Loucy (cell line): ENCODE data around the gene DHRS2.
"Not testable (repeated sequence)": the region's sequence is repeated elsewhere in the genome, so short reads cannot be mapped to it uniquely, and the experiment has no call there.

Experiments
- H2AFZ ChIP-seq: fragments of 200-600 bp; sonication (generic); 2 replicates; pipeline ENCODE4 v1.6.0; 2016; ENCODE audit warnings: antibody characterized with exemption, mild to moderate bottlenecking, low read length, moderate library complexity
- H3F3A ChIP-seq: fragments of 200-600 bp; 2 replicates; pipeline ENCODE4 v1.6.0; 2016; ENCODE audit warnings: antibody characterized with exemption, low read depth, mild to moderate bottlenecking
- H3K27me3 ChIP-seq: fragments of 200-600 bp; sonication (generic); 2 replicates; pipeline ENCODE4 v1.6.1; 2014; ENCODE audit warnings: low read length, mild to moderate bottlenecking; ENCODE audit not compliant: insufficient read depth, poor library complexity, severe bottlenecking
- H3K36me3 ChIP-seq: fragments of 200-600 bp; sonication (generic); 2 replicates; pipeline ENCODE4 v1.6.1; 2016; ENCODE audit warnings: low read length; ENCODE audit not compliant: insufficient read depth
- H3K4me1 ChIP-seq: fragments of 200-600 bp; sonication (generic); 2 replicates; pipeline ENCODE4 v1.5.1; 2014; ENCODE audit warnings: low read length, mild to moderate bottlenecking; ENCODE audit not compliant: insufficient read depth, poor library complexity, severe bottlenecking
- H3K4me2 ChIP-seq: fragments of 200-600 bp; sonication (generic); 2 replicates; pipeline ENCODE4 v1.6.0; 2014; ENCODE audit warnings: antibody characterized with exemption, low read length, low read depth, mild to moderate bottlenecking; ENCODE audit not compliant: poor library complexity, severe bottlenecking
- H3K4me3 ChIP-seq: fragments of 200-600 bp; sonication (generic); 2 replicates; pipeline ENCODE4 v1.5.1; 2014; ENCODE audit warnings: low read length, mild to moderate bottlenecking, mixed read lengths; ENCODE audit not compliant: poor library complexity, severe bottlenecking
- H3K79me2 ChIP-seq: fragments of 200-600 bp; sonication (generic); 2 replicates; pipeline ENCODE4 v1.6.1; 2014; ENCODE audit warnings: low read length; ENCODE audit not compliant: insufficient read depth
- H3K9ac ChIP-seq: fragments of 200-600 bp; sonication (generic); 2 replicates; pipeline ENCODE4 v1.6.0; 2014; ENCODE audit warnings: mild to moderate bottlenecking, low read depth, low read length, moderate library complexity; ENCODE audit not compliant: poor library complexity, severe bottlenecking
- H3K9me2 ChIP-seq: fragments of 200-600 bp; sonication (generic); replicated peaks from 2 replicates; pipeline ENCODE4 v1.6.1; 2016; ENCODE audit warnings: low read depth, low read length, mixed read lengths
- H3K9me3 ChIP-seq: fragments of 200-600 bp; sonication (generic); 2 replicates; pipeline ENCODE4 v1.6.1; 2014; ENCODE audit warnings: mild to moderate bottlenecking, antibody characterized with exemption, low read length, low read depth; ENCODE audit not compliant: insufficient read depth
- H4K20me1 ChIP-seq: fragments of 200-600 bp; sonication (generic); 2 replicates; pipeline ENCODE4 v1.6.0; 2014; ENCODE audit warnings: antibody characterized with exemption, low read length, mild to moderate bottlenecking; ENCODE audit not compliant: insufficient read depth, poor library complexity, severe bottlenecking
- EZH2phosphoT487 ChIP-seq: fragments of 200-600 bp; IDR thresholded peaks from 2 replicates; pipeline ENCODE4 v1.6.1; 2018; ENCODE audit warnings: antibody characterized with exemption, mild to moderate bottlenecking, moderate library complexity, borderline replicate concordance
- TF ChIP-seq, protein P1 (sequence below): fragments of 200-600 bp; sonication (generic); conservative IDR thresholded peaks from 2 replicates; pipeline ENCODE4 v1.5.1; 2014; ENCODE audit warnings: mild to moderate bottlenecking, antibody characterized with exemption, low read length

DHRS2 gene

DNA sequence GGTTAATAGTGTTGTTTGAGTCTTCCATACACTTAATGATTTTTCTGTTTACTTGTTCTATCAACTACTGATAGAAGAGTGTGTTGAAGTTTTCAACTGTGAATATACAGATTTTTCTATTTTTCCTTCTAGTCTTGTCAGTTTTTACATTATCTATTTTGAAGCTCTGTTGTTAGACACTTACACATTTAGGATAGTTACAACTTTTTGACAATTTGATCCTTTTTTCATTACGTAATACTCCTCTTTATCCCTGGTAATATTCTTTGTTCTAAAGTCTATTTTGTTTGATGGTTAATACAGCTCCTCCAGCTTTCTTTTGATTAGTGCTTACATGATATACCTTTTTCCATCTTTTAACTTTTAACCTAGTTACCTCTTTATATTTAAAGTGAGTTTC lies 45.2 kb downstream of the DHRS2 start:
- H4K20me1 ChIP-seq: no peaks in the 10 kb centered on the region
- H3K9me3 ChIP-seq: no peaks in the 10 kb centered on the region
- no peaks in the 10 kb centered on the region for H3K4me1 ChIP-seq
- TF ChIP-seq, protein P1, sequence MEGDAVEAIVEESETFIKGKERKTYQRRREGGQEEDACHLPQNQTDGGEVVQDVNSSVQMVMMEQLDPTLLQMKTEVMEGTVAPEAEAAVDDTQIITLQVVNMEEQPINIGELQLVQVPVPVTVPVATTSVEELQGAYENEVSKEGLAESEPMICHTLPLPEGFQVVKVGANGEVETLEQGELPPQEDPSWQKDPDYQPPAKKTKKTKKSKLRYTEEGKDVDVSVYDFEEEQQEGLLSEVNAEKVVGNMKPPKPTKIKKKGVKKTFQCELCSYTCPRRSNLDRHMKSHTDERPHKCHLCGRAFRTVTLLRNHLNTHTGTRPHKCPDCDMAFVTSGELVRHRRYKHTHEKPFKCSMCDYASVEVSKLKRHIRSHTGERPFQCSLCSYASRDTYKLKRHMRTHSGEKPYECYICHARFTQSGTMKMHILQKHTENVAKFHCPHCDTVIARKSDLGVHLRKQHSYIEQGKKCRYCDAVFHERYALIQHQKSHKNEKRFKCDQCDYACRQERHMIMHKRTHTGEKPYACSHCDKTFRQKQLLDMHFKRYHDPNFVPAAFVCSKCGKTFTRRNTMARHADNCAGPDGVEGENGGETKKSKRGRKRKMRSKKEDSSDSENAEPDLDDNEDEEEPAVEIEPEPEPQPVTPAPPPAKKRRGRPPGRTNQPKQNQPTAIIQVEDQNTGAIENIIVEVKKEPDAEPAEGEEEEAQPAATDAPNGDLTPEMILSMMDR: no peak
- no peak for TF ChIP-seq EZH2phosphoT487
- H3F3A ChIP-seq: no peaks in the 10 kb centered on the region
- H2AFZ ChIP-seq: no peak overlapping the region
- H3K4me2 ChIP-seq: no peak overlapping the region
- H3K9ac ChIP-seq: no peak overlapping the region
- H3K36me3 ChIP-seq: no peaks in the 10 kb centered on the region
- no peak overlapping the region for H3K4me3 ChIP-seq
- no peaks in the 10 kb centered on the region for H3K79me2 ChIP-seq
- H3K9me2 ChIP-seq: no peaks in the 10 kb centered on the region
- H3K27me3 ChIP-seq: peaks cover 5% of the 10 kb centered on the region

DNA sequence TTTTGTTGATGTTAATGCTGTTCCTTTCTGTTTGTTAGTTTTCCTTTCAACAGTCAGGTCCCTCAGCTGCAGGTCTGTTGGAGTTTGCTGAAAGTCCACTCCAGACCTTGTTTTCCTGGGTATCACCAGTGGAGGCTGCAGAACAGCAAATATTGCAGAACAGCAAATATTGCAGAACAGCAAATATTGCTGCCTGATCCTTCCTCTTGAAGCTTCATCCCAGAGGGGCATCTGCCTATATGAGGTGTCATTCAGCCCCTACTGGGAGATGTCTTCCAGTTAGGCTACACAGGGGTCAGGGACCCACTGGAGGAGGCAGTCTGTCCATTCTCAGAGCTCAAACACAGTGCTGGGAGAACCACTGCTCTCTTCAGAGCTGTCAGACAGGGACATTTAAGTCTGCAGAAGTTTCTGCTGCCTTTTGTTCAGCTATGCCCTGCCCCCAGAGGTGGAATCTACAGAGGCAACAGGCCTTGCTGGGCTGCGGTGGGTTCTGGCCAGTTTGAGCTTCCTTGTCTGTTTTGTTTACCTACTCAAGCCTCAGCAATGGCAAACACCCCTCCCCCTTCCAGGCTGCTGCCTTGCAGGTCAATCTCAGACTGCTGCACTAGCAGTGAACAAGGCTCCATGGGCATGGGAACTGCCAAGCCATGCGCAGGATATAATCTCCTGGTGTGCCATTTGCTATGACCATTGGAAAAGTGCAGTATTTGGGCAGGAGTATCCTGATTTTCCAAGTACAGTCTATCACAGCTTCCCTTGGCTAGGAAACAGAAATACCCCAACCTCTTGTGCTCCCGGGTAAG lies 53.7 kb downstream of the DHRS2 start:
- H3K4me2 ChIP-seq, H3K79me2 ChIP-seq, H3K9me2 ChIP-seq, H3F3A ChIP-seq, H3K27me3 ChIP-seq, H3K9me3 ChIP-seq, H2AFZ ChIP-seq, H3K9ac ChIP-seq, H3K4me3 ChIP-seq, H3K36me3 ChIP-seq, H3K4me1 ChIP-seq, H4K20me1 ChIP-seq: not testable (repeated sequence)

DNA sequence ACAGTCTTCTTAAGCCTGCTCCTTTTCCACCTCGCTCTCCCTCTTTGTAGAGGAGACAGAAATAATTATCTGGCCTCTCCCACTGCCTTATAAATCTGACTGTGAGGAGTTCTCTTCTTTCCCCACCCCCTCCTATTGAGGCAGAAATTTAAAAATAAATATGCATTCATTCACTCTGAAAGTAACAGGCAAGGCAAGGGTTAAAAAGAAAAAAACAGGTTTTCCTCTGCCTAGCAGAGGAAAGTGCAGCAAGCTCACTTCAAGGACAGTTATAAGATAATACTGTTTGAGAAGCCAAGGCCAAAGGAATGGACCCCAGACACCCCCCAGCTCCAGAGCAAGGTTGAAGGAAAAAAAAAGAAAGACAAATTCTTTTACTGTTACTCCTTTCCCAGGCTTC lies 56.3 kb downstream of the DHRS2 start:
- H3K4me1 ChIP-seq: no peaks in the 10 kb centered on the region
- no peaks in the 10 kb centered on the region for H3K9me2 ChIP-seq
- no peak overlapping the region for H3K4me3 ChIP-seq
- H3K79me2 ChIP-seq: no peaks in the 10 kb centered on the region
- no peaks in the 10 kb centered on the region for H3K36me3 ChIP-seq
- no peaks in the 10 kb centered on the region for H3K27me3 ChIP-seq
- TF ChIP-seq, protein P1: no peak
- no peak for TF ChIP-seq EZH2phosphoT487
- no peak overlapping the region for H2AFZ ChIP-seq
- H3F3A ChIP-seq: no peaks in the 10 kb centered on the region
- H3K4me2 ChIP-seq: no peak overlapping the region
- H4K20me1 ChIP-seq: no peaks in the 10 kb centered on the region
- H3K9ac ChIP-seq: no peak overlapping the region
- no peaks in the 10 kb centered on the region for H3K9me3 ChIP-seq

DNA sequence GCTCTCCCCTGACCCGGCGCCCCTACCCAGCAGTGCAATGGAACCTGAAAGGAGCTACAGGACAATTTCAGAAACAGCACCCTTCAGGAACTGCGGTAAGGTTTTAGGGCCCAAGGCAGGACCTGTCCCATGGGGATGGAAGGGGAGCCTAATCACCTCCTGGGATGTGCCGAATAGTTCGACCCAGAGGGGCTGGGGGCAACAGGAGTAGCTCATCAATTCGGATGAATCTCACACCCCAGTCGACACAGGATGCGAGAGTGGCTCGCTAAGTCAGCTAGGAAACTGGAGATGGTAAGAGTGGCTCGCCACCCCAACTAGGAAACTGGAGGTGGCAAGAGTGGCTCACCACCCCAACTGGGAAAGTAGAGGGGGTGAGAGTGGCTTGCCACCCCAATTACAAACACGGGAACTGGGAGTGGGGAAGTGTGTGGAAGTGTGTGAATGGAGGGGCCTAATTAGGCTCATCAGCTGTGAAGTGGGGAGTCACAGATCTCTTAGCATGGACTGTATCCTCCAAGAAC lies 57.1 kb downstream of the DHRS2 start:
- H3K36me3 ChIP-seq: no peaks in the 10 kb centered on the region
- H3F3A ChIP-seq: no peaks in the 10 kb centered on the region
- H3K4me1 ChIP-seq: no peaks in the 10 kb centered on the region
- H2AFZ ChIP-seq: no peak overlapping the region
- no peaks in the 10 kb centered on the region for H3K27me3 ChIP-seq
- no peaks in the 10 kb centered on the region for H3K79me2 ChIP-seq
- no peak overlapping the region for H3K4me2 ChIP-seq
- no peaks in the 10 kb centered on the region for H4K20me1 ChIP-seq
- no peaks in the 10 kb centered on the region for H3K9me3 ChIP-seq
- H3K4me3 ChIP-seq: no peak overlapping the region
- no peaks in the 10 kb centered on the region for H3K9me2 ChIP-seq
- TF ChIP-seq EZH2phosphoT487: no peak
- TF ChIP-seq, protein P1: no peak
- H3K9ac ChIP-seq: no peak overlapping the region
